Breast epithelium (tissue), 3 donors: Measurements from ENCODE around the gene PRKAA2.

Source experiments
- POLR2A ChIP-seq: fragments of 450-650 bp; IDR thresholded peaks from one replicate; pipeline ENCODE4 v1.6.1; 2016; ENCODE audit warnings: antibody characterized with exemption, mild to moderate bottlenecking, moderate library complexity
- TF ChIP-seq, protein P1 (sequence below), 3 donors: fragments of 450-650 bp; IDR thresholded peaks; one replicate each; pipeline ENCODE4 v1.5.1; 2016 to 2017; ENCODE audit warnings: antibody characterized with exemption in 3 of 3, mild to moderate bottlenecking in 3 of 3, moderate library complexity in 3 of 3

DNA sequence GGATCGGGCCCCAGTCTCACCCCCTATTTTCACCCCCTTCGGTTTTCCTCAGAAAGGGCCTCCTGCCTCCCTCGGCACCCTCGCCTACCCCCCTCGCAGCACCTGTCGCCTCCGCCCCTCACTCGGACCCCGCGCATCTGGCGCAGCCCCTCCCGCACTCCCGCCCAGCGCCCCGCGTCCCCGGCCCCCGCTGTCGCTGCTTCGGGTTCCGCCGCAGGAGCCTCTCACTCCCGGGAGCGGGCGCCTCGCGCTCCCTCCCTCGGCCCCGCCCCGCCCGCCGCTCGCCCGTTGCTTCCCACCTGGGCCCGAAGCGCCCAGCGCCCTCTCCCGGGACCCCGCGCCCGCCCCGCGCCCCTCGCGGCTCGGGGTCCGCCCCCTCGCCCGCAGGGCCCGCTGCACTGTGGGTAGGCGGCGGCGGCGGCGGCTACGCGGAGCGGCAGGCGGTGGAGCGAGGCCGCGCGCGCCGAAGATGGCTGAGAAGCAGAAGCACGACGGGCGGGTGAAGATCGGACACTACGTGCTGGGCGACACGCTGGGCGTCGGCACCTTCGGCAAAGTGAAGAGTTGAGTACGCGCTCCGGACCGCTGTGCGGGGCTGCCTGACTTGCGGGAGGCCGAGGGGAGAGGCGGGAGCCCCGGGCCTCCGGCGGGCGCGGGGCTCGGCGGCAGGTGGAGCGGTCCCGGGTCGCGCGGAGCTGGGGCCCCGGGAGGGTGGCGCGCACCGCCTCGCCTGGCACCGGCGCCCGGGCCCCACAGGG is at the start of gene PRKAA2:
- TF ChIP-seq, protein P1, sequence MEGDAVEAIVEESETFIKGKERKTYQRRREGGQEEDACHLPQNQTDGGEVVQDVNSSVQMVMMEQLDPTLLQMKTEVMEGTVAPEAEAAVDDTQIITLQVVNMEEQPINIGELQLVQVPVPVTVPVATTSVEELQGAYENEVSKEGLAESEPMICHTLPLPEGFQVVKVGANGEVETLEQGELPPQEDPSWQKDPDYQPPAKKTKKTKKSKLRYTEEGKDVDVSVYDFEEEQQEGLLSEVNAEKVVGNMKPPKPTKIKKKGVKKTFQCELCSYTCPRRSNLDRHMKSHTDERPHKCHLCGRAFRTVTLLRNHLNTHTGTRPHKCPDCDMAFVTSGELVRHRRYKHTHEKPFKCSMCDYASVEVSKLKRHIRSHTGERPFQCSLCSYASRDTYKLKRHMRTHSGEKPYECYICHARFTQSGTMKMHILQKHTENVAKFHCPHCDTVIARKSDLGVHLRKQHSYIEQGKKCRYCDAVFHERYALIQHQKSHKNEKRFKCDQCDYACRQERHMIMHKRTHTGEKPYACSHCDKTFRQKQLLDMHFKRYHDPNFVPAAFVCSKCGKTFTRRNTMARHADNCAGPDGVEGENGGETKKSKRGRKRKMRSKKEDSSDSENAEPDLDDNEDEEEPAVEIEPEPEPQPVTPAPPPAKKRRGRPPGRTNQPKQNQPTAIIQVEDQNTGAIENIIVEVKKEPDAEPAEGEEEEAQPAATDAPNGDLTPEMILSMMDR (IDR thresholded peaks at IDR 0.05) = no peak
- TF ChIP-seq POLR2A = no peak
